Smooth muscle cell (in vitro differentiated cells): ENCODE data around the gene DENND2D. TPM values are rescaled to one million over a fixed set of nuclear protein-coding genes. Genes with fewer than 3 reads are reported as not detected.
A peak's percentile ranks its signal among the peaks of the same experiment; 100 is the strongest.

ENCODE experiments used
- DNase-seq: peaks from one replicate; lab custom pipeline; 2025; ENCODE audit not compliant: unreplicated experiment; lab: John Stamatoyannopoulos, UW
- H2AFZ ChIP-seq: fragments of 200-600 bp; sonication (generic); 2 replicates; pipeline ENCODE4 v1.6.0; 2016; ENCODE audit warnings: antibody characterized with exemption, low read depth, mild to moderate bottlenecking
- H3F3A ChIP-seq: fragments of 200-600 bp; sonication (generic); 2 replicates; pipeline ENCODE4 v1.6.0; 2017; ENCODE audit warnings: antibody characterized with exemption, low read depth
- H3K27ac ChIP-seq: fragments of 200-600 bp; sonication (generic); 2 replicates; pipeline ENCODE4 v1.5.1; 2016; ENCODE audit warnings: low read depth, mild to moderate bottlenecking
- H3K27me3 ChIP-seq: fragments of 200-600 bp; sonication (generic); 2 replicates; pipeline ENCODE4 v1.6.1; 2016; ENCODE audit warnings: low read depth, mild to moderate bottlenecking
- H3K36me3 ChIP-seq: fragments of 200-600 bp; sonication (generic); 2 replicates; pipeline ENCODE4 v1.5.1; 2016; ENCODE audit warnings: low read depth
- H3K4me1 ChIP-seq: fragments of 200-600 bp; sonication (generic); 2 replicates; pipeline ENCODE4 v1.5.1; 2016; ENCODE audit warnings: low read depth
- H3K4me2 ChIP-seq: fragments of 200-600 bp; sonication (generic); 2 replicates; pipeline ENCODE4 v1.6.0; 2016; ENCODE audit warnings: mild to moderate bottlenecking
- H3K4me3 ChIP-seq: fragments of 200-600 bp; sonication (generic); 2 replicates; pipeline ENCODE4 v1.5.1; 2016; ENCODE audit warnings: mild to moderate bottlenecking
- H3K79me2 ChIP-seq: fragments of 200-600 bp; sonication (generic); 2 replicates; pipeline ENCODE4 v1.6.0; 2016; ENCODE audit warnings: low read depth, mild to moderate bottlenecking
- H3K9ac ChIP-seq: fragments of 200-600 bp; sonication (generic); 2 replicates; pipeline ENCODE4 v1.6.0; 2016; ENCODE audit warnings: low read depth
- H3K9me3 ChIP-seq: fragments of 200-600 bp; sonication (generic); replicated peaks from 2 replicates; pipeline ENCODE4 v1.5.1; 2016; ENCODE audit warnings: low read depth
- H4K20me1 ChIP-seq: fragments of 200-600 bp; sonication (generic); 2 replicates; pipeline ENCODE4 v1.6.0; 2016; ENCODE audit warnings: low read depth
- WGBS: methylation state at CpG from one replicate; pipeline ENCODE4 v1.1.7; 2016; ENCODE audit warnings: low lambda C conversion rate; 5-methylcytosine and 5-hydroxymethylcytosine counted together
- polyA plus RNA-seq: library from polyadenylated mRNA; unstranded; fragments of >200 nt; fragmentation: Nextera tagmentation; extraction: Ambion mirVana; gene quantifications from 2 replicates; pipeline ENCODE4 v1.2.1, GENCODE V29; 2016
- total RNA-seq: library from RNA; depleted of rRNA; stranded (reverse); fragments of >200 nt; gene quantifications from 2 replicates; pipeline ENCODE4 v1.2.3, GENCODE V29; 2014
- TF ChIP-seq, protein P1 (sequence below): fragments of 200-600 bp; sonication (generic); IDR thresholded peaks from 2 replicates; pipeline ENCODE4 v1.5.1; 2017; ENCODE audit warnings: borderline replicate concordance, mild to moderate bottlenecking, antibody characterized with exemption; ENCODE audit not compliant: insufficient read depth, poor library complexity, severe bottlenecking

DENND2D gene
- total and polyA plus RNA-seq, 2 experiments from 2014 or later, result 0.75 to 3.7 TPM

DNA sequence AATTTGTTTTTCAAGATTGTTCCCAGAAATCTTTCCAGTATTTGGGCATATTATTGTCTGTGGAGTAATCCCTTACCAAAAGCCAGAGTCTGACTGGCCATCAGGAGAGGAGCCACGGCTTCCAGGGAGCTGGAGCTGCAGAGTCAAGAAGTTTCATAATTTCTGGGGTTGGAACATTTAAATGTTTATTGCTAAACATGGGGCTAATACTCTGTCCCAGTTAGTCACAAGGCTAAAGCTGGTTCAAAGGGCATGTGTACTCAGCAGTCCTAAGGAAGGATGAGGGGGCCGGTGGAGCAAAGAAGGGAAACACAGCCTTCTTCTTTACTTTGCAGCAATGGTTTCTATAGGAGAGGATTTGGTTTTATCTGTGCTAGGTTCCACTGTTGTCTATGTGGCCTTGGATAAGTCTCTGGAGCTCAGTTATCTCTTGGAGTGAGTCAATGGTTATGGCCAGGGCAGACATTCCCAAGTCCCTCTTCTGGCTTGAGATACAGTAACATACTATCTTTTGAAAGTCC, 9.5 kb downstream of the DENND2D start:
- H3K4me2 ChIP-seq, result peak overlapping the region; percentile 61
- H3F3A ChIP-seq, result peaks cover 28% of the 10 kb centered on the region
- 34% methylated on average over 2 of the region's 2 CpGs for WGBS
- H3K79me2 ChIP-seq, result no peaks in the 10 kb centered on the region
- no peaks in the 10 kb centered on the region for H3K36me3 ChIP-seq
- H3K27me3 ChIP-seq, result no peaks in the 10 kb centered on the region
- TF ChIP-seq, protein P1, sequence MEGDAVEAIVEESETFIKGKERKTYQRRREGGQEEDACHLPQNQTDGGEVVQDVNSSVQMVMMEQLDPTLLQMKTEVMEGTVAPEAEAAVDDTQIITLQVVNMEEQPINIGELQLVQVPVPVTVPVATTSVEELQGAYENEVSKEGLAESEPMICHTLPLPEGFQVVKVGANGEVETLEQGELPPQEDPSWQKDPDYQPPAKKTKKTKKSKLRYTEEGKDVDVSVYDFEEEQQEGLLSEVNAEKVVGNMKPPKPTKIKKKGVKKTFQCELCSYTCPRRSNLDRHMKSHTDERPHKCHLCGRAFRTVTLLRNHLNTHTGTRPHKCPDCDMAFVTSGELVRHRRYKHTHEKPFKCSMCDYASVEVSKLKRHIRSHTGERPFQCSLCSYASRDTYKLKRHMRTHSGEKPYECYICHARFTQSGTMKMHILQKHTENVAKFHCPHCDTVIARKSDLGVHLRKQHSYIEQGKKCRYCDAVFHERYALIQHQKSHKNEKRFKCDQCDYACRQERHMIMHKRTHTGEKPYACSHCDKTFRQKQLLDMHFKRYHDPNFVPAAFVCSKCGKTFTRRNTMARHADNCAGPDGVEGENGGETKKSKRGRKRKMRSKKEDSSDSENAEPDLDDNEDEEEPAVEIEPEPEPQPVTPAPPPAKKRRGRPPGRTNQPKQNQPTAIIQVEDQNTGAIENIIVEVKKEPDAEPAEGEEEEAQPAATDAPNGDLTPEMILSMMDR, result no peak
- DNase-seq, result no peak
- peak overlapping the region; percentile 94 for H3K27ac ChIP-seq
- no peak overlapping the region for H2AFZ ChIP-seq
- H3K9me3 ChIP-seq, result no peaks in the 10 kb centered on the region
- H3K4me3 ChIP-seq, result no peak overlapping the region
- peak overlapping the region; percentile 9 for H3K9ac ChIP-seq
- no peaks in the 10 kb centered on the region for H4K20me1 ChIP-seq
- H3K4me1 ChIP-seq, result peaks cover 16% of the 10 kb centered on the region

DNA sequence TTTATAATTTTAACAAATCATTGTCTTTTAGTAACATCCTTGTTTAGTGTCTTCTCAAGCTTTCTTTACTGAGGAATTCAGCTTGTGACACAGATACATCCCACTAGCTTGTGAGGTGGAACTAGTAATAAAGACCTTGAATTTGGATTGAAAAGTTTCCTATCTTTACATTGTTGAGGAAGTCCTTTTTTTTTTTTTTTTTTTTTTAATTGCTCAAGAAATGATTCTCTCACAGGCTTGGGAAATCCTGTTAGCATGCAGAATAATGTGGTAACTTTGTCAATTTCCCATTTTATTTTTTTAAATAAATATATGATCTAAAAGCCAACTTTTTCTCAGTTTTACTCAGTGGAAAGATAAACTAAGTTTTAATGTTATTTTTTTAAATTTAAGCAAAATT, 15.8 kb downstream of the DENND2D start:
- H3K4me1 ChIP-seq, result no peaks in the 10 kb centered on the region
- TF ChIP-seq, protein P1, result no peak

DNA sequence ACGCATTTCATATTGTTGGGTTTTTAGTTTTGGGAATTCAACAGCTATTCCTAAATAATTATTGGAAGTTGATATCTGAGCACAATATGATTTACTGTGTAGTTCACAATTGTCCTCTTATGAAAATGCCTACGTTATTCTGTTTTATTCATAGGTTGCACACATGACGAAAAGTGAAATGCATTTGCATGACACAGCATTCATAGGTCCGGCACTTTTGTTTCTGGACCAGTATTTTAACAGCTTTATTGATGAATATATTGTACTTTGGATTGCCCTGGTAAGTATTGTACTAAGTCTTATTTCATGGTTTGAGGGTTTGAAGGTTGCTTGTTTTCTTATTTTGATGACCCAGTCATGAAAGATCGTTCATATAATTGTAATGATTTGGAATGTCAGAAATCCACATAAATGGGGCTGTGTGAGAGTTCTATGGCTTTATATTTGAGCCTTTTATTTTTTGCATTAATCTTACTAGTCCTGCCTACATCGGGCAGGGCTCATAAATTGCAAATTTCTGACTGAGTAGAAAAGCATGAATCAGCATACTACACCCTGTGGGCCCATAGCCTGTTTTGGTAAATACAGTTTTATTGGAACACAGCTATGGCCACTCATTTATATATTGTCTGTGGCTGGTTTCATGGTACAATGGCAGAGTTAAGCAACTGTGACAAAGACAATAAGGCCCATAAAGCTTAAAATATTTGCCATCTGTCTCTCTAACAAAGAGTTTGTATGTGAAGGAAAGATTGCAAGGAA, 17.0 kb downstream of the DENND2D start:
- Histone ChIP-seq H2AFZ (no peak overlapping the region), H4K20me1 (no peaks in the 10 kb centered on the region), H3K4me2 (no peak overlapping the region), H3K79me2 (no peaks in the 10 kb centered on the region), H3K9me3 (no peaks in the 10 kb centered on the region), H3K9ac (no peak overlapping the region), H3K36me3 (peaks cover 11% of the 10 kb centered on the region), H3F3A (no peaks in the 10 kb centered on the region), H3K4me3 (no peak overlapping the region), H3K4me1 (no peaks in the 10 kb centered on the region), H3K27ac (no peak overlapping the region), H3K27me3 (no peaks in the 10 kb centered on the region)
- TF ChIP-seq, protein P1, result no peak
- no peak for DNase-seq
- 92% methylated on average over 6 of the region's 6 CpGs for WGBS

More for the DNA sequence above, 15.8 kb downstream of the DENND2D start:
- Histone ChIP-seq H3K27ac (no peak overlapping the region), H3K9me3 (no peaks in the 10 kb centered on the region), H3K27me3 (no peaks in the 10 kb centered on the region), H3F3A (peaks cover 5% of the 10 kb centered on the region), H3K9ac (no peak overlapping the region), H3K79me2 (no peaks in the 10 kb centered on the region), H3K36me3 (peaks cover 11% of the 10 kb centered on the region), H3K4me2 (no peak overlapping the region), H4K20me1 (no peaks in the 10 kb centered on the region), H2AFZ (no peak overlapping the region), H3K4me3 (no peak overlapping the region)
- no peak for DNase-seq

DNA sequence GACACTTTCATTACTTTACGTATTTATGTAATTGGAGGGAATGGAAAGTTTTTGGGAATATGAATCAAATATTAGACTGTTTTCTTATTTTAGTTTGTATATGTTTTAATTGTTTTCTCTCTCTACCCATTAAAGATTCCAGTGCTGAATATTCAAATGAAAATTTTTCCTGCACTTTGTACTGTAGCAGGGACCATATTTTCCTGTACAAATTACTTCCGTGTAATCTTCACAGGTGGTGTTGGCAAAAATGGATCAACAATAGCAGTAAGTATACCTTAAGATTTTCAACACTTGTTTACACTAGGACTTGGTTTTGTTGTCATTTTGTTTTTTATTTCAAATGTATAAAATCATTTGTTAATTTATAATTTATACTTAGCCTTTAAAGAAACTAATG, 18.4 kb downstream of the DENND2D start:
- Histone ChIP-seq H3K9me3 (no peaks in the 10 kb centered on the region), H3F3A (no peaks in the 10 kb centered on the region), H3K79me2 (no peaks in the 10 kb centered on the region), H3K27me3 (no peaks in the 10 kb centered on the region), H3K4me1 (no peaks in the 10 kb centered on the region), H3K27ac (no peak overlapping the region), H4K20me1 (no peaks in the 10 kb centered on the region), H3K36me3 (peaks cover 11% of the 10 kb centered on the region), H3K4me3 (no peak overlapping the region), H3K4me2 (no peak overlapping the region), H2AFZ (no peak overlapping the region), H3K9ac (no peak overlapping the region)
- WGBS, result 100% methylated on average over 2 of the region's 2 CpGs
- no peak for DNase-seq
- TF ChIP-seq, protein P1, result no peak
